ENCODE data around the gene UNC5CL. TPM values are rescaled to one million over a fixed set of nuclear protein-coding genes. Genes with fewer than 3 reads are reported as not detected.
A peak's percentile ranks its signal among the peaks of the same experiment; 100 is the strongest.

Gene UNC5CL
- total RNA-seq, 1 donor from 2014 or later, result 3.0 TPM

DNA sequence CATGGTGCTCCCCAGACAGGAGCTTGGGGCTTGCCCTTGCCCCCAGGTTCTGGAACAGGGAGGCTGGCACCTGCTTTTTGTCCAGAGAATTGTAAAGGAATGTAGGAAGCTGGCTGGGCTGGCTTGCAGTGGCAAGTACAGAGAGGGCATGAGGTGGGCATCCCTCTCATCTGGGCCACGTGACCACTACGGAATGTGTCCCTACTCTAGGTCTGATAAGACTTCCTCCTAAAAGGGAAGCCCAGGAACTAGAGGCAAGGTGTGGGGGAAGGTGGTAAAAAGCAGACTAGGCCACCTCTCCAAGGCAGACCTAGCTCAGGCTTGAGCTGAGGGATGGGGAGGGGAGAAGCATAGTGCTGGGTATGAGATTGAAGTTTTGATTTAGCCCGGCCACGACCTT lies 38.8 kb downstream of the UNC5CL start:
- no peak for DNase-seq

DNA sequence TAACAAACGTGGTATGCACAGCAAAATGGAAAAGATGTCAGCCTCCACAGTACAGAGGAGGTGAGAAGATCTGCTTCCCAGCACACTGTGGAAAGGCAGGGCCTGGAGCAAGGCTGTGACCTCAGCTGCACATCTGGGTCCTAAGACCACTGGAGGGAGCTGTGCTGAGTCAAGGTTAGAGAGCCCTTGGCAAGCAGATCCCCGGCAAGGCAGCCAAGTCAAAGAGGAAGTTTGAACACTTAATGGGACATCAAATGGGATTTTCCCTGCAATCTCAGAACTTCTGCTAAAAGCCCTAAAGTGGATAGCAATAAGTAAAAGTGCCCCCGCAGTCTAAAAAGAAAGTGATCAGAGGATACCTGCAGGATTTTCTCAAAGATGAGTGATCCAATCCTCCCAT lies 39.5 kb downstream of the UNC5CL start:
- DNase-seq, result no peak

DNA sequence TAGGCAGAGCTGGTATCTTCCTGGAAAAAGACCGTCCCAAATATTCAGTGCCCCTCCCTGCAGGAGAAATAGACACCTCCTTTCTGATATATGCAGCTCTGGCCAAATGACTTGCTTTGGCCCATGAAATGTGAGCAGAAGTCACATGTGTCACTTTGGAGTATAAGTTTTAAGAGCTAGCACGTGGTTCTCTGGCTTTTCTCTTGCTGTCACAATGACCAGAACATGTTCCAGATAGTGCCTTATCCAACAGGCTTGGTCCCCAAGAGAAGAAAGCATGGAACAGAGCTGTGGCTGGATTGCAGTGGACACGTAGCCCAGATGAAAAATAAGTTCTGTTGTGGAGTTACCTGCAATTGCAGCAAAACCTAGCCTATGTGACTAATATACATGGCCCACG lies 40.4 kb downstream of the UNC5CL start:
- DNase-seq, result no peak

DNA sequence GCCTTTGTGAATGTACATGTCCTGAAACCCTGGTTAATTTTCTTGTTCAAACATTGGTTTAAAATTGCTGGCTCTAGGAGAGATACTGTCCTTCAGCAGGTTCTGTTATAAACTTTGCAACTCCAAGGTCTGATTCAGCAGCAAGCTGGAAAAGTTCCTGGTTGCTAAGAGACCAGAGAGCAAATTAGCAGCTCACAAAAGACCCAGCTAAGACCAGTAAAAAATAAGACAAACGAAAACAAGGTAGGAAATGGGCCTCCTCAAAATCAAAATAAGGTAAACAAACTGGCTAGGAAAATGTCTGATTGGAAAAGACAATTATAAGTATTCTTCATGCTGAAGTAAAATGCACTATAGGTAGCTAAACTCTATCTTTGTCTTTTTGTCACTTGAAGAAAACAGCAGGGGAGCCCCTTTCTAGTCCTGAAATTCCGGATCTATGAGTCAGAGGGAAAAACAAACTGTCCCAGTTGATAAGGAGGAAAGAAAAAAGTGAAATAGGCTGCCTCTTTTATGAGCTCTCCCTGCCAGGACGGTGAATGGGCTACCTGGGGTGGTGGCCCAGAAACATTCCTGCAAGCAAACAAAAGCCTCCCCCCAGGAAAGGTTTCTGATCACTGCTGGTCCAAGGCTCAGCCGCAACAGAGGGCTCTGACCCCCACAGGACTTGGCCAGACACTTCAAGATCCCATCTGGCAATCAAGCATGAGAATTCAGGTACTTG lies 41.6 kb downstream of the UNC5CL start:
- DNase-seq, result no peak

DNA sequence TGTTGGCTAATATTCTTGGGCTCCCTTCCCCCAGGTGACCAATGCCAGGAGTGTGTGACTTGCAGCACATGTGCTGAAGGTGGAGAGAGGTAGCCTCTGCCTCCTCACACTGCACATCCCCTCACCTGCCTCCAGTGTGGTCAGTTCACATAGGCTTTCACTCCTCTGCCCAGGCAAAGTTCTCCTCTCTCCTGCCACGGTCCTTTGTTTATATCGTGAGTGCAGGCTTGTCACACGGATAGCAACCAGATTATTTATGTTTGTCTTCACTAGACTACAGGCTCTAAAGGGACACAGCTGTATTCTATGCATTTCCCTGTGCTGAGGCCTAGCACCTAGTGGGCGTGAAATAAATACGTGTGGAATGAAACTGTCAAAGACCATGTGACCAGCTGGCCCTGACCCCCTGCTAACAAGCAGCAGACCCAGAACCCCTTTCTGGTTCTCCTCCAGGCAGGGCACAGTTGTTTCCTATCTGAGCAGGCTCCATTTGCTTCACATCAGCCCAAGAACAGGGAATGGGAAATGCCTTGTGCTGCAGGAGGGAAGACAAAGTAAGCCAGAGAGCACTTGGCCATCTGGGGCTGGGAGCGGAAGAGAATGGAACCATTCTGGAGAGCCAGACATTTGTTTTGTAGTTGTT lies 42.3 kb downstream of the UNC5CL start:
- DNase-seq, result peak; percentile 70

DNA sequence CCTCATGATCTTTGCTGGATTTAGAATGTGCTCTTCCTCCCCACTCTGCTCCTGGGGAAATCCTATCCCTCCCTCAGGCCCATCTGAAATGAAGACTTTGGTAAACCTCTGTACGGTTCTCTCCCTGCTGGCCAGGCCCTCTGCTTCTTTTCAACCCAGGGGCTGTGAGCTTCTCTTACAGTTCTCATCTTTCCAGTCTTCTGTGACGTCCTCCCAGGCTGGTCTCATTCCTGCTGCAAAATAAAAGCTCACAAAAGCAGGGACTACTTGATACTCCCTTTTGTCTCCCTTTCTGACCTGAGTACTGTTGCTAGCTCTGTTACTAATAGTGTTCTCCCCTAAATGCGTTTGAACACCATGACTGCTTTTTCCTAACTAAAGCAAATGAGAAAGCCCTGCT lies 46.3 kb downstream of the UNC5CL start:
- DNase-seq, result peak; percentile 32

DNA sequence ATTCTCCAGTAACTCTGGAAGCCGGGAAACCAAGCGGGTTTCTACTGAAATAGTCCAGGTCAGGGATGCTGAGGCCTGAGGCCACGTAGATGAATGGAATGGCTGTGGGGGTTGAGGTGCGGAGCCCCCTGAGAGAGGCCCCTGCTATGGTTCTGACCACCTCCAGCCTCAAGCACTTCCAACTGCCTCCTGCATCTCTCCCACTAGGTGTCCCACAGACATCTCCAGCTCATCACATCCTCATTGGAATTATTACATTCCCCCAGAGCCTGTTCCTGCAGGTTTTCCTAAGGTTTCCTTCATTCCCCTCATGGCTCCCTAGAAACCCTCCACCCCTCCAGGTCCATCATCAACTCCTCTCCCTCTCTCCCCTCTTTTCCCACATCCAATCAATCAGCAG lies 48.7 kb downstream of the UNC5CL start:
- no peak for DNase-seq

DNA sequence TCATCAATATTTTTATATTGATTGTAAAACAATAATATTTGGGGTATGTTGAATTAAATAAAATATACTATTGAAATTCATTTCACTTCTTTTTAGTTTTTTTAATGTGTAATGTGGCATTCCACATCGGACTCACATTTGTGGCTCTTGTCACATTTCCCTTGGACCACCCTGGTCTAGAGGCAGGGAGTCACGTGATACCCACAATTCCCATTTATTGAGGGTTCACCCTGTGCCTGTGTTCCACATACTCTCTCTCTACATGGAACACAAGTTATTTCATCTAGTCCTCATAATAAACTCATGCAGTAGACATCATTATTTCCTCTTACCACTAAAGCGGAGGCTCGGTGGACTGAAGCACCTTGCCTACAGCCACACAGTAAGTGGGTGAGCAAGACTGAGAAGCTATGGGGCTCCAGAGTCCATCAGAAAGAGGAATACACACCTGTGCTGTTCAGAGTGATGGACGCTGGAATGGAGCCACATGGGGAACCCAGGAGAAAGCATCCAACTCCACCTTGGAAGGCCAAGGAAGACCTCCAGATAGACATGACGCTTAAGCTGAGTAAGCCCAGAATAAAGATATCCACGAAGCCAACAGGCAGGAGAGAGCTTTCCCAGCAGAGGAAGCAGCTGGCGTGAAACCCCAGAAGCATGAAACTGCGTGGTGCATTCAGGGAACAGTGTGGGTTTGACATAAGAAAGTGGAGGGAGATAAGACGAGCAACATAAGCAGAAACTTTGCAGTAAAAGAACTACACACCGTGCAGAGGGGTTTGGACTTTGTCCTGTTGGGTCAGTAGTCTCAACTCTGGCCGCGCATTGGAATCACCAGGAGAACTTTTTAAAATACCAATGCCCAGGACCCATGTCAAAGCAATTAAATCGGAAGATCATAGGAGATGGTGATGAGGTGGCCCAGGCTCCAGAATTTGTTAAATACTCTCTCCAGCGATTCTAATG lies 49.5 kb downstream of the UNC5CL start:
- peak; percentile 22 for DNase-seq

DNA sequence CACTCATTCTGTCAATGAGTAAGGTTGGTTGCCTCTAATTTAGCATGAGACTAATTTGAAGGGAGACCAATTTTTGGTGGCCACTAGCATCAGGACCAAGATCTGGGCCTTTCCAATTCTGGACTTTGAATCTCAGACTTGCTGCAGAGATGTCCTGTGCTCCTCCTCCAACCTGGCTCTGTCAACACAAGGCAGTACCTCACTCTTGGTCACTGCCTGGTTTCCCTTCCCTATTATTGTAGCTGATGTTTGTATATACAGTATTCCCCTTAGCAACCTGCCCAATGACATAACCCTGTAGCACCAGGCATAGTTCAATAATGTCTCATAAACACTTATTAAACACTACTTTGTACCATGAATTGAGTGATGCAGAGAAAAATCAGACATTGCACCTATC lies 50.4 kb downstream of the UNC5CL start:
- no peak for DNase-seq

DNA sequence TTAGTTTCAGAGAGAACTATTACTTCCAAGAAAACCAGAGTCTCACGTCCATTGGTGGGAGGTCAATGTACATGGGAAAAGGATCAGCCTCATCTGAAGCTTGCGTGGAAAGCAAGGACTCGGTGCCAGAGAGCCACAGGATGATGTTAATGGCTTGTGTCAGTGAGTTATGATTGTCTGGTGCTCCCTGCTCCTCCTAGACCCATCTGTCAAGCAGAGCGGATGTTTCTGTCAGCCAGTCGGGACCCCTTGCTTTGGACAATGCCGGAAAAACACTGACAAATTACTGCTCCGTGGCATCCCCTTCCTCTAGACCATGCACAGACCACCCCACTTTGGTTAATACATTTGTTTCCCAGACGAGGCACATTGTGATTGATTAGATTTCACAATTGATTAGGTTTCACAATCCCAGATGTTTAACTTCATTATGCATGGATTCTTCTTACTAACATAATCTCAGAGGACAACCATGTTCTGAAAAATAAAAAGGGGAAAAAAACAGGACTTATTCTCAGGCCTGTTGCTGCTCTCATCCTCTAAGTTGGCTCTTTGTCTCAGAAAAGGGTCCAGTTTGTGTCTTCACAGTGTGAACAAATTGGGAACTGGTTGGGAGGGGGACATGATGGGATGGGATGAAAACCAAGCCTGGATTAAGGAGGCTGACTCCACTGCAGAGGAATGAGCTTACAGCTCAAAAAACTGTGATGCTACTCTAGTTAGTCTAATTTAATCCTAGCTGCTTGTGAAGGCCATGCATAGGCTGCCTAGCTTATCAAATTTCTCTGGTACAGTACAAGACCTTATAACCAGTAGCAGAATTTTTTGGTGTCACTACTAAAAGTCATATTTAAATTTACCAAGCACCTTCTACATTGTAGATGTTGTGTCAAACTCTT lies 51.9 kb downstream of the UNC5CL start:
- DNase-seq, result peak; percentile 13

DNA sequence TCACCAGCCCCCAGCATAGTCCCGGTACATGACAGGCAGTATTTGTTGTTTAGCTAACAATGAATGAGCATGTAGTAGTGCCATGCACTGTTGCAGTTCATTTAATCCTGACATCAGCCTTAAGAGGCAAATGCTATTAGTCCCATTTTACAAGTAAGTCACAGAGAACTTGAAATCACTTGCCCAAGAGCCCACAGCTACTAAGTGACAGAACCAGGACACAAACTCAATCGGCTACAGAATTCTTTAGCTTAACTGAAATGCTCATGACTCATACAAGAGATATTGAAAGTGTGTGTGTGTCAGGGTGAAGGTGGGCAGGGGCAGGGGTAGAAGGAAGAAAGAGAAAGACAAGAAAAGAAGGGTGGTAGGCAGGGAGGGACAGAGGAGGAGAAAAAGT lies 52.7 kb downstream of the UNC5CL start:
- DNase-seq, result no peak

DNA sequence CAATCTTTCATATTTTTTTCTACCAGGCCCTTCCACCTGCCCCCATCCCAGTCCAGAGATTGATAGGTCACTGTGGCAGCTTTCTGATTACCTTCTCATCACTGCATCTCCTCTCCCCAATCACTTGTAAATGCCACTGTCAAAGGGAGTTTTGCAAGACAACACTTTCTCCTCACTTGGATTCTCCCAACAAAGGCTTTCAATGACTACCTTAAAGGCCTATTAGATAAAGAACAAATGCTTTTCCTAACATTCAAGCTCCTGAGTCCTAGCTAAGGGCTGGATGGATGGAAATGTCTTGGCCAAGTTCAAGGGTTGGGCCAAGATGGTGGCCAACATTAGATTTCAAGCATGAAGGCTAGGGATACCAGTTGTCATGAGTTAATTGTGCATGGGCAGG lies 55.3 kb downstream of the UNC5CL start:
- DNase-seq, result no peak

DNA sequence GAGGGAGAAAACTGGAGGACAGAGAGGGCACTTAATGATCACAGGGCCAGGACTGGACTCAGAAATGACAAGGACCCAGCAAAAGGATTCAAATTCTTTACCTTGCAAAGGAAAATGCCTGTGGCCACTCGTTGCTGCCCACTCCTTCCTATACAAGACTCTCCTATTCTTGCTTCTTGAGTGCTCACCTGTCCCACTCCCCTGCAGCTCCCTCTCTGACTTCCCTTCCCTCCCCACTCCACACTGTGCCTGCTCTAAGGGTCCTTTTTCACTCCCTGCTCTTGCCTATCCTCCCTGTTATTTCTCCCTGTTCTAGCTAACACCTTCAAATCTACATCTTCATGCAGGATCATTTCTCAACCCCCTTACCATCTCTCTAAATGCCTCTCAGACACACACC lies 56.1 kb downstream of the UNC5CL start:
- DNase-seq, result no peak

DNA sequence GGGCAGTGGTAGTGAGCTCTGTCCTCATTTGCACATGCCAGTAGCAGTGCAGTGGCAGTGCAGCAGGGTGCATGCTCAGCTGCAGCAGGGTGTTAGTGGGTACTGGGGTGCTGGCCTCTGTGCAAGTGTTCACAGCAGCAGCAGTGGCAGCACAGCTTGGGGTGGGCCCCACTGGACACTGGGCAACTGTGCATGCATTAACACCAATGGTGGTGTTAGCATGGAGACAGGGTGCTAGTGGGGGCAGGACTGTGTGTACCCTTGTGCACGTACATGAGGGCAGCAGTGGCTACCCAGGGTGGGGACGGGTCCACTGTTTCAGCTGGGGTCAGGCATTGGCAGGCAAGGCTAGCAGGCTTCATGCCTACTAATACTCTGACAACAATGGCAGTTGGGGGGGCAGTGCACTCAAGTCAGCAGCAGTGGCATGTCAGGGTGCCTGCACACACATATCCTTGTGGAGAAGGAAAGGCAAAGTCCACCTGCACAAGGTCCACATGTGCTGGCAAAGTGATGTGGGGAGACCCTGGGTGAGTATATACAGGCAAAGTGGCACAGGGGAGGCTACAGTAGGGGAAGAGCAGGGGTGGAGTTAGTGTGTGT lies 60.2 kb downstream of the UNC5CL start:
- no peak for DNase-seq

DNA sequence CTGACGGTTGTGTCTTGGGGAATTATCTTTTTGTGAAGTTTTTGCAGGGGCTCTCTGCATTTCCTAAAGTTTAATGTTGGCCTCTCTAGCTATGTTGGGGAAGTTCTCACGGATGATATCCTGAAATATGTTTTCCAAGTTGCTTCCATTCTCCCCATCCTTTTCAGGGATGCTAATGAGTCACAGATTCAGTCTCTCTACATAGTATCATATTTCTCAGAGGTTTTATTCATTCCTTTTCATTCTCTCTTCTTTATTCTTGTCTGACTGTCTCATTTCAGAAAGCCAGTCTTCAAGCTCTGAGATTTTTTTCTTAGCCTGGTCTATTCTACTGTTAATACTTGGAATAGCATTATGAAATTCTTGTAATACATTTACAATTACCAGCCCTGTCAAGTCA lies 61.3 kb downstream of the UNC5CL start:
- DNase-seq, result no peak

DNA sequence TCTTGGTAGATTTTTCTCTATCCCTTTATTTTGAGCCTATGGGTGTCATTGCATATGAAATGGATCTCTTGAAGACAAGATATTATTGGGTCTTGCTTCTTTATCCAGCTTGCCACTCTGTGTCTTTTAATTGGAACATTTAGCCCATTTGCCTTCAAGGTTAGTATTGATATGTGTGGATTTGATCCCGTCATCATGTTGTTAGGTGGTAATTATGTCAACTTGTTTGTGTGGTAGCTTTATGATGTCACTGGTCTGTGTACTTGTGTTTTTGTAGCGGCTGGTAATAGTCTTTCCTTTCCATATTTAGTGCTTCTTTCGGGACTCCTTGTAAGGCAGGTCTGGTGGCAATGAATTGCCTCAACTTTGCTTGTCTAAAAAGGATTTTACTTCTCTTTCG lies 61.9 kb downstream of the UNC5CL start:
- DNase-seq, result no peak

Other genes with a start within 250 kb of the UNC5CL start
- gene TSPO2, start 3.2 kb upstream of the UNC5CL start, total RNA-seq, result 1.4 TPM
- gene APOBEC2, start 14.0 kb upstream of the UNC5CL start, total RNA-seq, result 552 TPM
- 8.3 TPM for gene OARD1, start 33.1 kb upstream of the UNC5CL start, total RNA-seq
- gene NFYA, start 33.8 kb upstream of the UNC5CL start, total RNA-seq, result 27.8 TPM
- not detected for gene TREML1, start 115.1 kb upstream of the UNC5CL start, total RNA-seq
- not detected for gene TREM2, start 123.9 kb upstream of the UNC5CL start, total RNA-seq
- 0.10 TPM for gene TREML2, start 161.9 kb upstream of the UNC5CL start, total RNA-seq
- not detected for gene TREML4, start 189.1 kb upstream of the UNC5CL start, total RNA-seq
- gene TREM1, start 247.5 kb upstream of the UNC5CL start, total RNA-seq, result 1.7 TPM

All from tongue (tissue), 2 donors.